Lung (tissue), 12 donors: Measurements from ENCODE around the gene COL18A1. TPM values are rescaled to one million over a fixed set of nuclear protein-coding genes. Genes with fewer than 3 reads are reported as not detected.
A peak's percentile ranks its signal among the peaks of the same experiment; 100 is the strongest.

Source experiments
- ATAC-seq: fragments of 200-7000 bp; cut with Tn5 transposase; one replicate; pipeline ENCODE4 v1.9.1; 2020; ENCODE audit warnings: moderate number of reproducible peaks; ENCODE audit not compliant: insufficient read depth, low FRiP score
- DNase-seq, 3 donors: peaks; one replicate each; pipeline ENCODE4 v3.0.0-alpha.2; 2013 to 2017
- H3K27ac ChIP-seq, 2 donors: one replicate each; pipeline ENCODE4 v1.5.1; 2013; ENCODE audit warnings: mild to moderate bottlenecking in 2 of 2, moderate library complexity in 2 of 2, control low read depth in 1 of 2, inconsistent platforms in 1 of 2, low read depth in 1 of 2, low read length in 1 of 2
- H3K27me3 ChIP-seq, 3 donors: one replicate each; pipeline ENCODE4 v1.5.1; 2013; ENCODE audit warnings: low read length in 2 of 3; ENCODE audit not compliant: control insufficient read depth in 3 of 3, insufficient read depth in 3 of 3
- H3K36me3 ChIP-seq, 4 donors: one replicate each; pipeline ENCODE4 v1.5.1; 2013; ENCODE audit warnings: low read length in 4 of 4, mild to moderate bottlenecking in 1 of 4, moderate library complexity in 1 of 4; ENCODE audit not compliant: control insufficient read depth in 4 of 4, insufficient read depth in 4 of 4
- H3K4me1 ChIP-seq, 5 donors: one replicate each; pipeline ENCODE4 v1.5.1; 2013; ENCODE audit warnings: low read length in 5 of 5, mild to moderate bottlenecking in 2 of 5, moderate library complexity in 1 of 5; ENCODE audit not compliant: control insufficient read depth in 5 of 5, insufficient read depth in 5 of 5
- H3K4me3 ChIP-seq: one replicate; pipeline ENCODE4 v1.5.1; 2013; ENCODE audit warnings: mild to moderate bottlenecking, control low read depth, moderate library complexity
- H3K9ac ChIP-seq, 2 donors: one replicate each; pipeline ENCODE4 v1.5.1; 2013; ENCODE audit warnings: low read length in 2 of 2, control low read depth in 1 of 2; ENCODE audit not compliant: insufficient read depth in 1 of 2
- H3K9me3 ChIP-seq, 4 donors: one replicate each; pipeline ENCODE4 v1.5.1; 2013; ENCODE audit warnings: low read length in 3 of 4, mild to moderate bottlenecking in 1 of 4, moderate library complexity in 1 of 4; ENCODE audit not compliant: control insufficient read depth in 4 of 4, insufficient read depth in 3 of 4
- CTCF ChIP-seq: IDR thresholded peaks from 2 replicates; pipeline ENCODE4 v1.5.1; 2012; ENCODE audit warnings: mild to moderate bottlenecking; ENCODE audit errors: control extremely low read depth, extremely low read depth
- WGBS, 2 donors: extraction: QIAGEN DNeasy Blood & Tissue Kit; methylation state at CpG; one replicate each; pipeline ENCODE4 v1.1.7; 2013; 5-methylcytosine and 5-hydroxymethylcytosine counted together
- polyA plus RNA-seq, 2 donors: library from polyadenylated mRNA; stranded (reverse); fragments of 200-250 nt; gene quantifications; one replicate each; pipeline ENCODE4 v1.2.1, GENCODE V29; 2013
- total RNA-seq, 2 donors: library from RNA; depleted of rRNA in 1 of 2; stranded (reverse); fragments of >200 nt in 1 of 2; gene quantifications; one replicate each; pipeline ENCODE4 v1.2.1, GENCODE V29; 2014 to 2021
- donor health status: control.
- donor health status: control.
- donor health status: Bipolar disorder and iron deficiency.
- donor health status: healthy.
- donor health status: DM: yes; HTN: yes; CAD: no.

COL18A1 gene
- total and polyA plus RNA-seq, 4 donors = 42.7 to 102 (median 45.8) TPM

DNA sequence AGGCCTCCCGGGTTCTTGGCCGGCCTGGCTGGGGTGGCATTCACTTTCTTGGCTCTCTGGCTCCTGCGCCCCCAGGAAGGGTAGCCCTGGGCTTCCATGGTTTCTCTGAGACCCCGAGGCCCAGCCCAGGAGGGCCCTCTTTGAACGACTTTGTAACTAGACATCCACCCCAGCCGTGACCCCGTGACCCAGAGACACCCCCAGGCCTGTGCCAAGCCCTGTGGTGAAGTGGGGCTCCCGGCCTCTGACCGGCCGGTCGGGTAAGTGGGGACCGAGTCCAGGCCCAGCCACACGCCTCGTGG lies 64.0 kb downstream of the COL18A1 start:
- peaks cover 0 to 30% (median 7%) of the 10 kb centered on the region in 5 donors for H3K4me1 ChIP-seq
- TF ChIP-seq CTCF = no peak
- no peak overlapping the region for H3K9ac ChIP-seq
- ATAC-seq = no peak
- H3K36me3 ChIP-seq = peaks cover 0 to 2% (median under 1%) of the 10 kb centered on the region in 4 donors
- H3K9me3 ChIP-seq = no peaks in the 10 kb centered on the region
- no peak for DNase-seq
- H3K27me3 ChIP-seq = no peaks in the 10 kb centered on the region
- no peak overlapping the region for H3K4me3 ChIP-seq
- no peak overlapping the region for H3K27ac ChIP-seq
- WGBS, 2 donors = 93 to 95% methylated on average over 14 of the region's 14 CpGs

DNA sequence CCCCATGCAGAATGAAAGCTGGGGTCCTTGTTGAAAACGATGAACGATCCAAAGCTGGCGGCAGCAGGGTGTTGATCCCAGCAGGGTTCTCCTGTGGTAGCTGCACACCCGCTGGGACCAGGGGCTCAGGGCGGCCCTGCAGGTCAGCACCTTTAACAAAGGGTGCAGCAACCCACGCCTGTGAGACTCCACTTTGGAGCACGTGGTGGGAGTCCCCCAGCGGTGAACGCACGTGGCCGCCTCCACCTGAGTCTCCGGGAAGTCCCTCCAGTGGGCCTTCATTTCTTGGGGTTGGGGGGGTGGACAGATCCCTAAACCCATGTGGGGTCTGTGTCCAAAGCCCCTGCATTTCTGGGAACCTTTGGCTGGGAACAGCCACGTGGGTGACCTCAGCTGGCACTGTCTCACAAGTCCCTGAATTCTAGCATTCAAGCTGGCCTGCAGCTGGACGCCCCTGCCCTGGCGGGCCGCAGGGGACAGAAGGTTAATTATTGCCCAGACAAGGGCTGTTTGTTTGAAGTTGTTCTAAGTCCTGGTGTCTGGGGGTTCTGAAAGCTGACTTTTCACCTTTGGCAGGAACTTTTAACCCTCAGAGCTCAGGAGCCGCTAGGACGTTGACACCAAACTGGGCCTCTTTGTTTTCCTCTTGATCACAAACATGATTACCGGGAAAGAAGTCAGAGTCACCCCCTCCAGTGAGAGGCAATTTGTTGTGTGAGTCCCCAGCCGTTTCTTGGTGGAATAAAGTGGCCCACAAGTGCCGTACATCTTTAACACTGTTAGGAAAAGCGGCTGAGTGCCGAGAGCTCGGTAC lies 64.5 kb downstream of the COL18A1 start:
- H3K27me3 ChIP-seq = no peaks in the 10 kb centered on the region
- peak; percentile 36 to 39 (median 38) for DNase-seq
- H3K9me3 ChIP-seq = no peaks in the 10 kb centered on the region
- peaks cover 0 to 2% (median under 1%) of the 10 kb centered on the region in 4 donors for H3K36me3 ChIP-seq
- no peak for TF ChIP-seq CTCF
- no peak overlapping the region for H3K4me3 ChIP-seq
- H3K27ac ChIP-seq = peak overlapping the region in 1 of 2 donors; percentile 15
- H3K4me1 ChIP-seq = peaks cover 0 to 29% (median 7%) of the 10 kb centered on the region in 5 donors
- 77 to 82% methylated on average over 24 of the region's 24 CpGs for WGBS, 2 donors
- H3K9ac ChIP-seq = peak overlapping the region in 1 of 2 donors; percentile 38
- ATAC-seq = no peak

DNA sequence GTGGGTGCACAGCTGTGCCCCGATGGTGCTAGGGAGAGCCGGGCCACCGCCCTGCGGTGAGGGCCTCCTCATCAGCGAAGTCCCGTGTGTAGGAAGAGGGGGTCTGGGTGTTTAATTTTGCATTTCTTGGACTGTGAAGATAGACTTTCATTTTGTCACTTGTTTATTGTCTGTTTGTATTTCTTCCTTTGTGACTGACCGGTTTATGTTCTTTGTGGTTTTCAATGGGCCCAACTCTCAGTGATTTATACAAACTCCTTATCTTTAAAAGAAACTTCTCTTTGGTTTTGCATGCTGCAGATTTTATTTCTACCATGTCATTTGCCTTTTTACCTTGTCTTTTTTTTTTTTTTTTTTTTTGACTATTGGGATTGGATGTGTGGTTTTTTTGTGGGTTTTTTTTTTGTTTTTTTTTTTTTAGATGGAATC lies 65.1 kb downstream of the COL18A1 start:
- Histone ChIP-seq H3K27me3 (no peaks in the 10 kb centered on the region), H3K9me3 (no peaks in the 10 kb centered on the region), H3K4me3 (no peak overlapping the region), H3K27ac (peak overlapping the region in 1 of 2 donors; percentile 15), H3K36me3 (peaks cover 0 to 7% (median under 1%) of the 10 kb centered on the region in 4 donors), H3K9ac (peak overlapping the region in 1 of 2 donors; percentile 38), H3K4me1 (peaks cover 0 to 26% (median 7%) of the 10 kb centered on the region in 5 donors)
- WGBS, 2 donors = 70 to 89% methylated on average over 7 of the region's 7 CpGs
- no peak for ATAC-seq
- peak in 1 of 3 donors; percentile 32 for DNase-seq
- no peak for TF ChIP-seq CTCF
